NCI-H82 (cell line): ENCODE data around the gene TMEM45B.

Source experiments
- DNase-seq: peaks from one replicate; lab custom pipeline; 2025; lab: John Stamatoyannopoulos, UW

TMEM45B gene

DNA sequence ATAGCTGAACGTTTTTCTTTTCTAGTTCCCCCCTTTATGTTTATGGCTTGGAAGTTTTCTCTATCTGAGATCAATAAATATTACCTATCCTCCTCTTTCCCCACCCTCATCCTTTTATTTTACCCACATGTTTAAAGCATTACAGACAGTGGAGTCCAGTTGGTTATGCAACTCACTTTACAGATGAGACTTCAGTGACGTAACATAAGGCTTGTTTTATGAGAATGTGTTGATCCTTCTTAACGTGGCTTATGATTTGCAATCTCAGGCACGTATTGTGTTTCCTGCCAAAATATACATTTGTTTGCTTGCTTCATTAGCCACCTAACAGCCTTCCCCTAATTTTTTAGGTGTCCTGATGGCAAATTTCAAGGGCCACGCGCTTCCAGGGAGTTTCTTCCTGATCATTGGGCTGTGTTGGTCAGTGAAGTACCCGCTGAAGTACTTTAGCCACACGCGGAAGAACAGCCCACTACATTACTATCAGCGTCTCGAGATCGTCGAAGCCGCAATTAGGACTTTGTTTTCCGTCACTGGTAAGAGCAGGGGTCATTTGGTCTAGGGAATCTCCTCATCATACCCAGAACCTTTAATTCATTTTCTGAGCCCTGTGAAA, 36.6 kb downstream of the TMEM45B start:
- no peak for DNase-seq

GRCh38 chr11:129853518-129854231, 38.0 kb downstream of the TMEM45B start:
- no peak for DNase-seq

DNA sequence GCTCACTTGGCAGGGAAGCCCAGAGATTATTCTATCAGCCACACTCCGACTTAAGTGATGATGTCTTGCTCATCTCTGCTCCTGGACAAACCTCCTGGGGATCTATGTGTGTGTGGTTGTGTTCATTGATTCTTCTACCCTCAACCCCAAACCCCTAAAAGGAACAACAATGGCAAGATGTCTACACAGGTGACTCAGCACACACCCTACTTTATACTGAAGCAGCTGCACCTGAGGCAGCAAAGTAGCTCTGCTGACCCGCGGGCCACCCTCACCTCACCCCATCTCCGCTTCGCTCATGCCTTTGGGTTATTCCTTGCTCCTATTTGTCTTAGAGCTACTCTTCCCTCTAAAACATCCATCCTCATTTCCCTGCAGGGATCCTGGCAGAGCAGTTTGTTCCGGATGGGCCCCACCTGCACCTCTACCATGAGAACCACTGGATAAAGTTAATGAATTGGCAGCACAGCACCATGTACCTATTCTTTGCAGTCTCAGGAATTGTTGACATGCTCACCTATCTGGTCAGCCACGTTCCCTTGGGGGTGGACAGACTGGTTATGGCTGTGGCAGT, 38.7 kb downstream of the TMEM45B start:
- DNase-seq, result no peak

DNA sequence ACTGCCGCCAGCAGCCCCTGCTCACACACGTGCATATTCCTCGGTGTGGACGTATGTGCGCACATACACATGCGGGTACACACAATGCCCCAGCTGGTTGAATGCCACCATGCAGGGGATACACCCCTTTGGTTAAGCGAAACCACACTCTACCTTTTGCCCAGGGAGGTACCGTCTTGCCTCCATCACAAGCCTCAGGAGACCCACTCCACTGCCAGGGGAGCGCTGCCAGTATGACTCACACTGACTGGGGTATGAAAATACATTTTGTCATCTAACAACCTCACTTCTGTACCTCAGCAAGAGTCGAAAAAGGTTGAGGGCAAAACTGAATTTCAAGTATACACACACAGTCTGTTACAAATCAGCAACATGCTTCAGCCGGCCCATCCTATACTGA, 39.4 kb downstream of the TMEM45B start:
- DNase-seq, result no peak

DNA sequence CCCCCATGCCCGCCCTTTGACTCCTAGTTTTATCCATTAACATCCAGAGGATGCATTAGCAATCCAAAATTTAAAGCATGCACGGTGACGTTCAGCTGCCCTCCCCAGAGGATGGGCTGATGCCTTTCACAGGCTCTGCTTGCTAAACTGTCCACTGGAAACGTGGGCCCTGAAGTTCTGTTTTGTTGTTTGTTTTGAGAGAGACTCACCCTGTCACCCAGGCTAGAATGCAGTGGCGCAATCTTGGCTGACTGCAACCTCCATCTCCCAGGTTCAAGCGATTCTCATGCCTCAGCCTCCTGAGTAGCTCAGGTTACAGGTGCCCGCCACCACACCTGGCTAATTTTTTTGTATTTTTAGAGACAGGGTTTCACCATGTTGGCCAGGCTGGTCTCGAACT, 40.4 kb downstream of the TMEM45B start:
- no peak for DNase-seq

- DNase-seq, result no peak
Measured at GRCh38 chr11:129861702-129862522, 46.3 kb downstream of the TMEM45B start.

DNA sequence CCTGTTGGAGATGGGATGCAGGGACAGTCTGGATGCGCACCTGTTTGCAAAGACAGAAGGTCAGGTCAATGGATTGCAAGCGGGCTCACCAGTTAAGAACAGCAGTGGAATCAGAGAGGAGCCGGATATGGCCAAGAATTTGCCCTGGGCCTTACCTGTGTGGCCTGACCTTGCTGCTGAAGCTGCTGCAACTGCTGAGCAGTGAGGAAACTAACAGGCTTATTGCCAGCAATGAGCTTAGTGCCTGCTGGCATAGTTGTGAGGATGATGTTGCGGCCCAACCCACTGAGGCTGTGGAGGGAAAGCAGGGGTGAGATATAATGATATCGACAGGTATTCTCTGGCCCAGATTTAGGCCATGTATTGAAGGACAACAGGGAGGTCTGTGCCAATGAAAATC, 49.2 kb downstream of the TMEM45B start:
- DNase-seq, result no peak

GRCh38 chr11:129865701-129866100, 50.1 kb downstream of the TMEM45B start:
- no peak for DNase-seq

DNA sequence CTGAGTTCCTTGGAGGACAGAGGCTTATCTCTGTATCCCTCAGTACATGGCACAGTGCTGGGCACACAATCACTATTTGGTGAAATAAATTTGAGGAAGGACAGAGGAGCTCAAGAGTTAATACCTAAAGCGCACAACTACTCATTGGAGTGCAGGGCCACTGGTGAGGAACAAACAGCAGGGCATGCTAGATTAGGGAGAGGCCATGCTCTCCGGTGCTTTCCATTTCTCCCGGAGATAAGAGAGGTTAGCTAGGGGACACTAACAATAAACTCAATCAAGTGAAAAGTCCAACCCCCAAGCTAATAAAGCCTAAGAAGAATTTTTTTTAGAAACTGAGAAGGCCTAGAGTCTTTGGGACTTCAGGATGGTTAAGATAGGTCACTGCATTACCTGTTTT, 50.7 kb downstream of the TMEM45B start:
- DNase-seq, result no peak

DNA sequence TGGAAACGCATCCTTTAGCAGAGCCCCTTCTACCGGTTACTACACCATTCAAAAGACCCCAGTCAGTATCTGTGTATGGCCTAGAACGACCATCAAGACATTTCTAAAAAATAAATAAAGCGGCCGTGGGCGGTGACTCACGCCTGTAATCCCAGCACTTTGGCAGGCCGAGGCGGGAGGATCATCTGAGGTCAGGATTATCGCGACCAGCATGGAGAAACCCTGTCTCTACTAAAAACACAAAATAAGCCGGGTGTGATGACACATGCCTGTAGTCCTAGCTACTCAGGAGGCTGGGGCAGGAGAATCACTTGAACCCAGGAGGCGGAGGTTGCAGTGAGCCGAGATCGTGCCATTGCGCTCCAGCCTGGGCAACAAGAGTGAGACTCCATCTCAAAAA, 53.0 kb downstream of the TMEM45B start:
- peak; percentile 3 for DNase-seq

- DNase-seq, result no peak
Measured at GRCh38 chr11:129871914-129872313, 56.3 kb downstream of the TMEM45B start.

- no peak for DNase-seq
Measured at GRCh38 chr11:129880311-129880710, 64.7 kb downstream of the TMEM45B start.

GRCh38 chr11:129881570-129882170, 66.0 kb downstream of the TMEM45B start:
- peak; percentile 42 for DNase-seq

DNA sequence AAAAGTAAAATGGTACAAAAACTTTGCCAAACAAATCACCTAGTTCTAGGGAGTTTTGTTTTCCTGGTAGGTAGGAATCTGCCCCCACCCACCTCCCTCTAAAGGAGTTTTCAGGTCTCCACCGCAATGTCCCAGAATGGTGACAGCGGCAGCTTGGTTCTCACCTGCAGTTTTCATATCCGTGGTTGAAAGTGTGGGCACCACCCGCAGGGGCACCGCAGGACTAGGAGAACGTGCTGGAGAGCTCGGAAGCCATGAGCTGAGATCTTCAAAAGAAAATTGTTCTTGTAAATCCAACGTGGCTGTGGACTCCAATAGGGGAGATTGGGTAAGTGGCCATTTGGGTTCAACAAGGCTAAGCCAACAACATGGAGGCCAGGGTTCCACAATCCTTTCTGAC, 68.9 kb downstream of the TMEM45B start:
- DNase-seq, result no peak

DNA sequence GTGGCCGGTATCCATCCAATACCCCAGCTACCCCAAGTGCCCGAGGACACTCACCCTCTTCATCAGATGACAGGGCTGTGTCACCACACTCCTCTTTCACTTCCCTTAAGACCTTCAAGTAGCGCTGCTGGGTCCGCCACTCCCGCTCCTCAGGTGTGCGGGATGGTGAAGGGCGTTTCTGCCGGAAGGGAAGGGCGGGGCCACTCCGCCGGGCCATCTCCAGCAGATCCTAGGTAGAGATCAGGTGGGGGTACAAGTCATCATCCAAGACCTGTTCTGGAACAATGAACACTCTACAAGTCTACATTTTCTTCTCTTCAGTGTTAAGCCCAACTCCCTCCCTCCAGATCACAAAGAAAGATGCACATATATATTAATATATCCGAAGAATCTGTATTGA, 69.7 kb downstream of the TMEM45B start:
- DNase-seq, result no peak

- no peak for DNase-seq
Measured at GRCh38 chr11:129888451-129888850, 72.8 kb downstream of the TMEM45B start.

DNA sequence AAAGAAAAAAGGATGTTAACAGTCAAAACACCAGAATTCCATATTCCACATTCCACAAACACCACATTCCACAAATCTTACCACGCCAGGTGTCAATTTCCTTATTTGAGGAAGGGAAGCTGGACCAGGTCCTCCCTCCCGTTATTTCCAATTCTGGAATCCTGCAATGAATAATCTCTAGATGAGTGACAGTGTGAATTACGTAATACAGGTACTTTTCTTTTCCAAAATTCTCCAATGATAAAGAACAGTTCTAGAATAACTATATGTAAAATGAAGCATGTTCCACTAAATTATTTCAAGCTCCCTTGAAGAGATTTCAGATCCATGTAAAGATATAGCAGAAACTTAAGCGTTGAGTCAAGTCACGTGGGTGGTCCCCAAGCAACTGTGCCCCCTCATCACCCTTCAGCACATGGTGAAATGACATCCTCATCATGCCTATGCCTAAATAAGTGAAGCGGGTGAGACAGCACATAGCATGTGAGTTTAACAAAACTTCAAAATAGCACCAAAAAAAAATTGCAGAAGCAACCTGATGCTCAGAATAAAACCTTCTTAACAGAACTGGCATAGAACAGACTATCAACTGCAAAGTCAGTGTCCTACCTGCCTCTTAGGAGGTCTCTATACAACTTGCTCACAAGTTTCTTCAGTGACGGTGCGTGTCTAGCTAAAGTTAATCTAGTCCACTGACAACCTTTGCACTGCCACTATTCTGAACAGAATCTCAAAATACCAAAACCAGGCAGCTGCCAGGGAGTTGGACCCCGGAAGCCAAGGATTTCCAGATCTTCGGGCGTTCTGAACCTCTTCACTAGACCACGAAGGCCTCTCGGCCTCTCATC, 78.9 kb downstream of the TMEM45B start:
- peak; percentile 47 for DNase-seq

DNA sequence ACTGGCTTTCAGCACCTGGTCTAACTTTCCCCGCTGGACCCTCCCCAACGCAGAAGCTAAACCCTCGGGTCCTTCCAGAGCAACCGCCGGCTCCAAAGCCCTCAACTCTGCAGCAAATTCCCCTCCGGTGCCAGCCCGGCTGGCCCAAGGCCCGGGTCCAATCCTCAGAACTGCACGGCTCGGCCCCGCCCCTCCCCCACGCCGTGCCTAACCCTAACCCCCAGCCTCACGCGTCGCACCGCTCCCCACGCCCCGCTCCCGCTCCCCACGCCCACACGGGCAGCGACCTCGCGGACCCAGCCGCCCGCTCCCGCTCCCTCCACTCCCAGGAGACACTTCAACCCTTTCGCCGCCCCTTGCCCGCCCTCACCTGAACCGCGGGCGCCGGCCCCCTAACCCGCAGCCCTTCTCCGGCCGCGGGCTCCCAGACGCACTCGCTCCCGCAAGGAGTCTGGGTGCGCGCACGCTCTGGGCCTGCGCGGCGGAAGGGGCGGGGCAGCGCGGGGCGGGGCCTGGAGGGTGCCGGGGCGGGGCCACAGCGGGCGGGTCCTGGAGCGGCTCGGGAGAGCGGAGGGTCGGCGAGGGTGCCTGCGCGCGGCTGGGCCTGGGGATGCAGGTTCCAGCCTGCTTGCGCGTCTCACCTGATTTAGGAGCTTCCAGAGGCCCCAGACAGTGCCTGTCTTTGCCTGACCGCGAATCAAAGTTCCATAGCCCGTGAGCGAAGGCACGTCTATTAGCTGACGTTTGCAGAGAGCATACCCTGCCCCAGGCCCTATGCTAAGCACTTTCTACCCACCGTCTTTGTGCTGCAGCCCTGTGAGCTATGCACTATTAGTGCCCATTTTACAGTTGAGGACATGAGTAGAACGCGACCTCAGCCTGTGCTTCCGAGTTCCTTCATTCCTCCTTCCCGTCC, 79.7 kb downstream of the TMEM45B start, which contains the start of gene NFRKB:
Gene NFRKB (minus strand): TSS at position 453 of the 916 bp plus-strand sequence. CDS start 2,729 bp downstream, outside the sequence.
- DNase-seq, result peak; percentile 83

DNA sequence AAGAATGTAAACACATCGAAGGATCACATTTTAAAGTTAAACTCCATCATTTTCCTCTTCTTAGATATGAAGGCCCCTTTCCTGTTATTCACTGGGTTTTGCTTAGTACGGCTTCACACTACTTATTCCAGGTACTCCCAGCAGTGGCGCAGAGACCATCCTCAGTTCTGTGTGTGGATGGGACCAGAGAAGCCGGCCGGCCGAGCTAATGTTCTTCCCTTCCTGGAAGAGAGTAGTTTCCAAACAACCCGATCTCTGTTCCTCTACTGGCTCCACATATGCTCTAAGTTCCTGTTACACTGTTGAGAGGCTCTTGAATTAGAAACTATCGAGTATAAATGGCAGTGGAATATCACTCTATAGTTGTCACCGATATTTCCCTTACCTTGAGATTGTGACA, 80.4 kb downstream of the TMEM45B start:
- peak; percentile 12 for DNase-seq

GRCh38 chr11:129905402-129905801, 89.8 kb downstream of the TMEM45B start:
- DNase-seq, result no peak
